Brain microvascular endothelial cell (primary cell): Measurements from ENCODE around the gene NFIC.
A peak's percentile ranks its signal among the peaks of the same experiment; 100 is the strongest.

ENCODE experiments used
- DNase-seq: peaks from one replicate; pipeline ENCODE4 v3.0.0-alpha.2; 2020
- H3K27ac ChIP-seq: fragments of 250-450 bp; sonication (Bioruptor Pico); 2 replicates; pipeline ENCODE4 v1.5.1; 2020; ENCODE audit warnings: mild to moderate bottlenecking, moderate library complexity
- H3K27me3 ChIP-seq: fragments of 250-450 bp; sonication (Bioruptor Pico); replicated peaks from 2 replicates; pipeline ENCODE4 v1.5.1; 2020; ENCODE audit warnings: mild to moderate bottlenecking
- H3K36me3 ChIP-seq: fragments of 250-450 bp; sonication (Bioruptor Pico); replicated peaks from 2 replicates; pipeline ENCODE4 v1.5.1; 2020; ENCODE audit warnings: mild to moderate bottlenecking
- H3K4me3 ChIP-seq: 2 replicates; pipeline ENCODE4 v1.5.1; 2011; ENCODE audit warnings: low read depth, mild to moderate bottlenecking, control low read depth, low read length, moderate library complexity
- CTCF ChIP-seq: IDR thresholded peaks from 2 replicates; pipeline ENCODE4 v1.5.1; 2011; ENCODE audit warnings: low read depth, mild to moderate bottlenecking, moderate library complexity, low read length, control low read depth, inconsistent platforms; ENCODE audit errors: missing control alignments
- in situ Hi-C: cut with HindIII; loops from 2 replicates; pipeline ENCODE4 v1.10.0; 2017; ENCODE audit warnings: low sequenced_read_pairs, low pct_ligation_motif_present

The NFIC gene

GRCh38 chr19:3454656-3455392 is 88.4 kb downstream of the NFIC start:
- H3K4me3 ChIP-seq = no peak overlapping the region
- no peak for TF ChIP-seq CTCF
- DNase-seq = no peak
- no peaks in the 10 kb centered on the region for H3K27me3 ChIP-seq
- no peak overlapping the region for H3K27ac ChIP-seq
- in situ Hi-C loops = no loop called here
- H3K36me3 ChIP-seq = peaks cover 49% of the 10 kb centered on the region

- in situ Hi-C loops = no loop called here
- Histone ChIP-seq H3K4me3 (no peak overlapping the region), H3K36me3 (peaks cover 49% of the 10 kb centered on the region), H3K27me3 (no peaks in the 10 kb centered on the region), H3K27ac (no peak overlapping the region)
- no peak for TF ChIP-seq CTCF
- no peak for DNase-seq
These were observed 89.1 kb downstream of the NFIC start for GRCh38 chr19:3455393-3455955.

DNA sequence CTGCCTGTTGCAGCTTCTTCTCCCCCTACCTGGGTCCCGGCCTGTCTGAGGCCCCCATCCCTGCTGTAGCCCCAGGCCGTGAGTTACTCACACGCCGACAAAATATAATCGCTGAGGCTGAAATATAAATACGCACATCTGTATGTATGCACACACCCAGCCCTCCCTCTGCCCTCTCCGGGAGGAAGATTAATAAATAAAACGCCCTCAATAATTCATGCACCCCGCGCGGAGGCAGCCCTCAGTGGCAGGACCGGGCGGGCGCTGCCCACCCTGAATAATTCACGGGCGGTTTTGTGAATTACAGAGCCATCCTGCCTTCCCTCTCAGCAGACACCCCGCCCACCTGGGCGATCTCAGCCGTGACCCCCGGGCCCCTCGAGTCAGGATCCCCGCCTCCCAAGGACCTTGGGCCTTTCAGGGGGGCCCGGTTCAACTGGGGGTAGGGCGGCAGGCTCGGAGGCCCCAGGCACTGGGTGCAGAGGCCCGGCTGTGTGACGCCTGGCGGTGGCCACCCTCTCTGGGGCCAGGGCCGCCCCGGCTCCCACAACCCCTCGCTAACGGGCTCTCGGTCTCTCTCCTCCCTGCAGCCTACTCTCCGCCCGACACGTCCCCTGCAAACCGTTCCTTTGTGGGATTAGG is 89.7 kb downstream of the NFIC start:
- no peak for DNase-seq
- in situ Hi-C loops = no loop called here
- peaks cover 51% of the 10 kb centered on the region for H3K36me3 ChIP-seq
- no peak overlapping the region for H3K4me3 ChIP-seq
- H3K27ac ChIP-seq = no peak overlapping the region
- no peak for TF ChIP-seq CTCF
- no peaks in the 10 kb centered on the region for H3K27me3 ChIP-seq

DNA sequence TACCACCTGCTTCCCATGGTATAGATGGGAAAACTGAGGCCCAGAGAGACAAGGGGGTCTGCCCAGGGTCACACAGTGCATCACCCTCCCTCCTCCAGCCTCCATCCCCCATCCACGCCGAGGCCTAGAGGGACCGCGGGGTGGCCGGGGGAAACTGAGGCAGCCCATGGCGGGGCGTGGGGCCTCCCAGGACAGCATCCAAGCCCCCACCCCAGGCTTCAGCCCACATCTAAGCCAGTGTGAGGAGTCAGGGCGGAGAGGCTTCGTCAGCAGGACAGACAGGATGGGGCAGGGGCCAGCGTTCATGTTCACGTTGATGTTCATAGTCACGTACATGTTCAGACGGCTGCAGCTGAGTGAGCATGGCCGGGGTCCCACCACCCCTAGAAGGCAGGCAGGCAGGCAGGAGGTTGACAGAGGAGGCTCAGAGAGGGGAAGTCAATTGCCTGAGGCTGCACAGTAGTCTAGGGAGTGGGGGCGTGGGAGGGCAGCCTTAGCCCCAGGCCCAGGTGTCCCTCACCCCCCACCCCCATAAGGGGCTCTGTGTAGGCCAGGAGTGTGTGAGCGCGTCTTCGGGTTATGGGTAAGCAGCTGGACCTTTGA is 90.6 kb downstream of the NFIC start:
- Histone ChIP-seq H3K4me3 (no peak overlapping the region), H3K27ac (peak overlapping the region; percentile 91), H3K36me3 (peaks cover 53% of the 10 kb centered on the region), H3K27me3 (no peaks in the 10 kb centered on the region)
- no peak for TF ChIP-seq CTCF
- no peak for DNase-seq
- in situ Hi-C loops = no loop called here

- H3K36me3 ChIP-seq = peaks cover 50% of the 10 kb centered on the region
- in situ Hi-C loops = no loop called here
- H3K4me3 ChIP-seq = no peak overlapping the region
- H3K27ac ChIP-seq = peak overlapping the region; percentile 91
- no peak for TF ChIP-seq CTCF
- no peaks in the 10 kb centered on the region for H3K27me3 ChIP-seq
- DNase-seq = no peak
These were observed 91.3 kb downstream of the NFIC start for GRCh38 chr19:3457528-3458228.
